ENCODE measurements around the gene OR52H1.

Gene OR52H1

GRCh38 chr11:5524756-5525155 lies 23.6 kb downstream of the OR52H1 start:
- no peak for TF ChIP-seq CTCF (IDR thresholded peaks at IDR 0.05; ENCODE audit: poor library complexity, severe bottlenecking)
- ATAC-seq (ENCODE audit: low read depth) (no peak), DNase-seq (ENCODE audit: low spot score) (no peak)
- Histone ChIP-seq H3K36me3 (ENCODE audit: low read depth) (no peaks in the 10 kb centered on the region), H3K4me3 (ENCODE audit: severe bottlenecking) (no peak overlapping the region), H3K27me3 (ENCODE audit: insufficient read depth, poor library complexity, severe bottlenecking) (no peaks in the 10 kb centered on the region), H3K4me1 (ENCODE audit: insufficient read depth, poor library complexity, severe bottlenecking) (no peaks in the 10 kb centered on the region), H3K27ac (ENCODE audit: poor library complexity, severe bottlenecking) (no peak overlapping the region), H3K9me3 (ENCODE audit: severe bottlenecking) (no peaks in the 10 kb centered on the region)

- ATAC-seq (ENCODE audit: low read depth) (no peak; the same call in 2 of the 3 replicates), DNase-seq (ENCODE audit: low spot score) (no peak)
- Histone ChIP-seq H3K36me3 (ENCODE audit: low read depth) (no peaks in the 10 kb centered on the region), H3K9me3 (ENCODE audit: severe bottlenecking) (no peaks in the 10 kb centered on the region), H3K27ac (ENCODE audit: poor library complexity, severe bottlenecking) (no peak overlapping the region), H3K4me1 (ENCODE audit: insufficient read depth, poor library complexity, severe bottlenecking) (no peaks in the 10 kb centered on the region), H3K27me3 (ENCODE audit: insufficient read depth, poor library complexity, severe bottlenecking) (no peaks in the 10 kb centered on the region), H3K4me3 (ENCODE audit: severe bottlenecking) (no peak overlapping the region)
- no peak for TF ChIP-seq CTCF (IDR thresholded peaks at IDR 0.05; ENCODE audit: poor library complexity, severe bottlenecking)
Measured at GRCh38 chr11:5522308-5522707, 26.0 kb downstream of the OR52H1 start.

GRCh38 chr11:5521540-5521939 lies 26.8 kb downstream of the OR52H1 start:
- no peak for TF ChIP-seq CTCF (IDR thresholded peaks at IDR 0.05; ENCODE audit: poor library complexity, severe bottlenecking)
- H3K27me3 ChIP-seq (ENCODE audit: insufficient read depth, poor library complexity, severe bottlenecking) = no peaks in the 10 kb centered on the region
- H3K27ac ChIP-seq (ENCODE audit: poor library complexity, severe bottlenecking) = no peak overlapping the region
- no peak overlapping the region for H3K4me3 ChIP-seq (ENCODE audit: severe bottlenecking)
- no peaks in the 10 kb centered on the region for H3K9me3 ChIP-seq (ENCODE audit: severe bottlenecking)
- DNase-seq (ENCODE audit: low spot score) (no peak), ATAC-seq (ENCODE audit: low read depth) (no peak)
- no peaks in the 10 kb centered on the region for H3K36me3 ChIP-seq (ENCODE audit: low read depth)
- H3K4me1 ChIP-seq (ENCODE audit: insufficient read depth, poor library complexity, severe bottlenecking) = no peaks in the 10 kb centered on the region

- Histone ChIP-seq H3K9me3 (ENCODE audit: severe bottlenecking) (no peaks in the 10 kb centered on the region), H3K4me1 (ENCODE audit: insufficient read depth, poor library complexity, severe bottlenecking) (no peaks in the 10 kb centered on the region), H3K27ac (ENCODE audit: poor library complexity, severe bottlenecking) (no peak within 1 kb of the TSS), H3K36me3 (ENCODE audit: low read depth) (no peaks in the 10 kb centered on the region), H3K27me3 (ENCODE audit: insufficient read depth, poor library complexity, severe bottlenecking) (no peaks in the 10 kb centered on the region), H3K4me3 (ENCODE audit: severe bottlenecking) (no peak within 1 kb of the TSS)
- no peak for ATAC-seq (ENCODE audit: low read depth)
- DNase-seq (ENCODE audit: low spot score) = no peak
- no peak for TF ChIP-seq CTCF (IDR thresholded peaks at IDR 0.05; ENCODE audit: poor library complexity, severe bottlenecking)
Measured at GRCh38 chr11:5516599-5516998, 31.7 kb downstream of the OR52H1 start, which contains the start of gene UBQLNL. Gene UBQLNL (minus strand): TSS chr11:5516699. CDS start chr11:5516441, 258 bp downstream.

- ATAC-seq (ENCODE audit: low read depth) (no peak), DNase-seq (ENCODE audit: low spot score) (no peak)
- Histone ChIP-seq H3K27ac (ENCODE audit: poor library complexity, severe bottlenecking) (no peak overlapping the region), H3K27me3 (ENCODE audit: insufficient read depth, poor library complexity, severe bottlenecking) (no peaks in the 10 kb centered on the region), H3K4me3 (ENCODE audit: severe bottlenecking) (no peak overlapping the region), H3K4me1 (ENCODE audit: insufficient read depth, poor library complexity, severe bottlenecking) (no peaks in the 10 kb centered on the region), H3K9me3 (ENCODE audit: severe bottlenecking) (no peaks in the 10 kb centered on the region), H3K36me3 (ENCODE audit: low read depth) (no peaks in the 10 kb centered on the region)
- TF ChIP-seq CTCF (IDR thresholded peaks at IDR 0.05; ENCODE audit: poor library complexity, severe bottlenecking) = no peak
Measured at GRCh38 chr11:5514841-5515240, 33.5 kb downstream of the OR52H1 start.
